WTC11 (cell line): ENCODE data around the gene DUSP2.

ENCODE experiments used
- CREB1 ChIP-seq: sonication (generic); formaldehyde crosslinking; IDR thresholded peaks from 2 replicates; pipeline ENCODE4 v1.8.0; 2023; ENCODE audit warnings: mild to moderate bottlenecking, missing genetic modification reagents
- ETV6 ChIP-seq: sonication (generic); formaldehyde crosslinking; IDR thresholded peaks from 2 replicates; pipeline ENCODE4 v1.8.1; 2022; ENCODE audit warnings: mild to moderate bottlenecking, missing genetic modification reagents
- FOXK1 ChIP-seq: sonication (generic); formaldehyde crosslinking; IDR thresholded peaks from 2 replicates; pipeline ENCODE4 v1.8.0; 2022; ENCODE audit warnings: mild to moderate bottlenecking, moderate library complexity, missing genetic modification reagents
- FOXP1 ChIP-seq: sonication (generic); formaldehyde crosslinking; IDR thresholded peaks from 2 replicates; pipeline ENCODE4 v1.8.0; 2022; ENCODE audit warnings: missing genetic modification reagents, mild to moderate bottlenecking, moderate library complexity, borderline replicate concordance
- NR2C2 ChIP-seq: sonication (generic); formaldehyde crosslinking; IDR thresholded peaks from 2 replicates; pipeline ENCODE4 v1.8.0; 2022; ENCODE audit warnings: mild to moderate bottlenecking, missing genetic modification reagents
- NR3C1 ChIP-seq: sonication (generic); formaldehyde crosslinking; conservative IDR thresholded peaks from 2 replicates; pipeline ENCODE4 v1.8.1; 2023; ENCODE audit warnings: low read depth, mild to moderate bottlenecking, missing genetic modification reagents
- SP1 ChIP-seq: sonication (generic); formaldehyde crosslinking; conservative IDR thresholded peaks from 2 replicates; pipeline ENCODE4 v1.8.1; 2022; ENCODE audit warnings: missing genetic modification reagents
- ZNF416 ChIP-seq: fragments of 250-450 bp; sonication (Bioruptor Pico); IDR thresholded peaks from 2 replicates; pipeline ENCODE4 v1.9.0; 2021; ENCODE audit warnings: mild to moderate bottlenecking, inconsistent platforms
- ZNF423 ChIP-seq: fragments of 250-450 bp; sonication (Bioruptor Pico); IDR thresholded peaks from 2 replicates; pipeline ENCODE4 v2.1.2; 2022; ENCODE audit warnings: mild to moderate bottlenecking, moderate library complexity
- TF ChIP-seq, protein P1 (sequence below): fragments of 200-600 bp; IDR thresholded peaks from 2 replicates; pipeline ENCODE4 v1.8.0; 2022; ENCODE audit warnings: antibody characterized with exemption
- TF ChIP-seq, protein P2 (sequence below): sonication (generic); formaldehyde crosslinking; IDR thresholded peaks from 2 replicates; pipeline ENCODE4 v1.8.1; 2023; ENCODE audit warnings: mild to moderate bottlenecking, missing genetic modification reagents, borderline replicate concordance

DNA sequence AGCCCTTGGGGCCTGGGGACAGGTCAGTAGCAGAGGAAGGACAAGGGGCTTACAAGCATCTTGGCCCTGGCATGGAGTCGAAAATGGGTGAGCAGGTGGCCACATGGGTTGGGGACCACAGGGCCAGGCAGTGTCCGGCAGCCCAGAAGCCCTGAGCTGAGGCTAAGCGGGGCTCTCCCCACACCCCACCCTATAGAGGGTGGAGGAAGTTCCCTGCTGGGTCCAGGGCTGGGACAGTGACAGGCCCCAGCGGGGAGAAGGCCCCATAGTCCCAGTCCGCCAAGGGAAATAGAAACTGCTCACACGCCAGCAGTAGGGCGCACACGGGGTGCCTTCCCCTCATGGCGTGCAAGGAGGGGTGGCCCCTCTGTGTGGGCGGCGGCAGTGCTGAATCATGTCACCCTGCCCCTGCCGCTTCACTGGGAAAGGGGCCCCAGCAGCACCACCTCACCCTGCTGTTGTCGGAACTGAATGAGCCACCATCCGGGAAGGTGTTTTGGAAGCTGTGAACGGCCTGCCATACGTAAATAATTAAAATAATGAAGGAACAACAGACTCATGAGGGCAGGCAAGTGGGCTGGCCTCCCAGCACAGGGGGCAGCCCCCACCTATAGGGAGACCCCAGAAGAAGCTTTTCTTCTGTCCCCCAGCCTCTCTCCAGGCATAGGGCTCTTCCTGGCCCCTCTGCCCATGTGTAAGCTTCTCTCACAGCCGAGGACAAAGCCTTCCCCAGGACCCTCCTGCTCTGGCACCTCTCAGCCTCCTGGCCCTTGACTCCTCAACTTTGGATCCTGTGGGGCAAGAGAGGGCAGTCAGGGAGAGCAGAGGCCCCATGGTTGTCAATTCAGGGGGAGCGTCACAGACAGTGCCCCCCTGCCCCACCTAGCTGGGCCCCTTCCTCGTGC, 12.7 kb upstream of the DUSP2 start:
- no peak for TF ChIP-seq FOXK1 (CRISPR knock-in tag)
- no peak for TF ChIP-seq NR2C2
- TF ChIP-seq, protein P1, sequence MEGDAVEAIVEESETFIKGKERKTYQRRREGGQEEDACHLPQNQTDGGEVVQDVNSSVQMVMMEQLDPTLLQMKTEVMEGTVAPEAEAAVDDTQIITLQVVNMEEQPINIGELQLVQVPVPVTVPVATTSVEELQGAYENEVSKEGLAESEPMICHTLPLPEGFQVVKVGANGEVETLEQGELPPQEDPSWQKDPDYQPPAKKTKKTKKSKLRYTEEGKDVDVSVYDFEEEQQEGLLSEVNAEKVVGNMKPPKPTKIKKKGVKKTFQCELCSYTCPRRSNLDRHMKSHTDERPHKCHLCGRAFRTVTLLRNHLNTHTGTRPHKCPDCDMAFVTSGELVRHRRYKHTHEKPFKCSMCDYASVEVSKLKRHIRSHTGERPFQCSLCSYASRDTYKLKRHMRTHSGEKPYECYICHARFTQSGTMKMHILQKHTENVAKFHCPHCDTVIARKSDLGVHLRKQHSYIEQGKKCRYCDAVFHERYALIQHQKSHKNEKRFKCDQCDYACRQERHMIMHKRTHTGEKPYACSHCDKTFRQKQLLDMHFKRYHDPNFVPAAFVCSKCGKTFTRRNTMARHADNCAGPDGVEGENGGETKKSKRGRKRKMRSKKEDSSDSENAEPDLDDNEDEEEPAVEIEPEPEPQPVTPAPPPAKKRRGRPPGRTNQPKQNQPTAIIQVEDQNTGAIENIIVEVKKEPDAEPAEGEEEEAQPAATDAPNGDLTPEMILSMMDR = no peak
- no peak for TF ChIP-seq NR3C1
- TF ChIP-seq, protein P2, sequence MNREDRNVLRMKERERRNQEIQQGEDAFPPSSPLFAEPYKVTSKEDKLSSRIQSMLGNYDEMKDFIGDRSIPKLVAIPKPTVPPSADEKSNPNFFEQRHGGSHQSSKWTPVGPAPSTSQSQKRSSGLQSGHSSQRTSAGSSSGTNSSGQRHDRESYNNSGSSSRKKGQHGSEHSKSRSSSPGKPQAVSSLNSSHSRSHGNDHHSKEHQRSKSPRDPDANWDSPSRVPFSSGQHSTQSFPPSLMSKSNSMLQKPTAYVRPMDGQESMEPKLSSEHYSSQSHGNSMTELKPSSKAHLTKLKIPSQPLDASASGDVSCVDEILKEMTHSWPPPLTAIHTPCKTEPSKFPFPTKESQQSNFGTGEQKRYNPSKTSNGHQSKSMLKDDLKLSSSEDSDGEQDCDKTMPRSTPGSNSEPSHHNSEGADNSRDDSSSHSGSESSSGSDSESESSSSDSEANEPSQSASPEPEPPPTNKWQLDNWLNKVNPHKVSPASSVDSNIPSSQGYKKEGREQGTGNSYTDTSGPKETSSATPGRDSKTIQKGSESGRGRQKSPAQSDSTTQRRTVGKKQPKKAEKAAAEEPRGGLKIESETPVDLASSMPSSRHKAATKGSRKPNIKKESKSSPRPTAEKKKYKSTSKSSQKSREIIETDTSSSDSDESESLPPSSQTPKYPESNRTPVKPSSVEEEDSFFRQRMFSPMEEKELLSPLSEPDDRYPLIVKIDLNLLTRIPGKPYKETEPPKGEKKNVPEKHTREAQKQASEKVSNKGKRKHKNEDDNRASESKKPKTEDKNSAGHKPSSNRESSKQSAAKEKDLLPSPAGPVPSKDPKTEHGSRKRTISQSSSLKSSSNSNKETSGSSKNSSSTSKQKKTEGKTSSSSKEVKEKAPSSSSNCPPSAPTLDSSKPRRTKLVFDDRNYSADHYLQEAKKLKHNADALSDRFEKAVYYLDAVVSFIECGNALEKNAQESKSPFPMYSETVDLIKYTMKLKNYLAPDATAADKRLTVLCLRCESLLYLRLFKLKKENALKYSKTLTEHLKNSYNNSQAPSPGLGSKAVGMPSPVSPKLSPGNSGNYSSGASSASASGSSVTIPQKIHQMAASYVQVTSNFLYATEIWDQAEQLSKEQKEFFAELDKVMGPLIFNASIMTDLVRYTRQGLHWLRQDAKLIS (CRISPR knock-in tag) = no peak
- no peak for TF ChIP-seq ZNF423 (CRISPR knock-in tag)
- no peak for TF ChIP-seq ZNF416 (CRISPR knock-in tag)
- TF ChIP-seq FOXP1 (CRISPR knock-in tag) = no peak
- no peak for TF ChIP-seq ETV6 (CRISPR knock-in tag)
- no peak for TF ChIP-seq CREB1 (CRISPR knock-in tag)
- no peak for TF ChIP-seq SP1
